ENCODE measurements around the gene SLC35G2.

DNA sequence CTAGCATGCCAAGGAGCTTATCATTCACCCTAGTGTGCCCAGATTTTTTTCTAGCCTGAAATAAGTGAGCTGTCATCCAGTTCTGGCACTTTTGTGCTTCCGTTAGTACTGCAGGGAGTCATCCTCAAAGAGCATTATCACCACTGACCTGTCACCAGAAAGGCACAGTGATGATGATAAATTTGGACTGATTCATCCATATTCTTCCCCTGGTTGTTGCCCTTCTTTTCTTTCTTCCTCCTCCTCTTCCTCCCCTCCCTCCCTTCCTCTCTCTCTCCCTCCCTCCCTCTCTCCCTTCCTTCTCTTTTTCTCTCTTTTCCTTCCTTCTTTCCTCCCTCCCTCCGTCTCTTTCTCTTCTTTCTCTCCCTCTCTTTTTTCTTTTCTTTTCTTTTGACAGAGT lies 21.3 kb downstream of the SLC35G2 start:
- TF ChIP-seq, protein P1, sequence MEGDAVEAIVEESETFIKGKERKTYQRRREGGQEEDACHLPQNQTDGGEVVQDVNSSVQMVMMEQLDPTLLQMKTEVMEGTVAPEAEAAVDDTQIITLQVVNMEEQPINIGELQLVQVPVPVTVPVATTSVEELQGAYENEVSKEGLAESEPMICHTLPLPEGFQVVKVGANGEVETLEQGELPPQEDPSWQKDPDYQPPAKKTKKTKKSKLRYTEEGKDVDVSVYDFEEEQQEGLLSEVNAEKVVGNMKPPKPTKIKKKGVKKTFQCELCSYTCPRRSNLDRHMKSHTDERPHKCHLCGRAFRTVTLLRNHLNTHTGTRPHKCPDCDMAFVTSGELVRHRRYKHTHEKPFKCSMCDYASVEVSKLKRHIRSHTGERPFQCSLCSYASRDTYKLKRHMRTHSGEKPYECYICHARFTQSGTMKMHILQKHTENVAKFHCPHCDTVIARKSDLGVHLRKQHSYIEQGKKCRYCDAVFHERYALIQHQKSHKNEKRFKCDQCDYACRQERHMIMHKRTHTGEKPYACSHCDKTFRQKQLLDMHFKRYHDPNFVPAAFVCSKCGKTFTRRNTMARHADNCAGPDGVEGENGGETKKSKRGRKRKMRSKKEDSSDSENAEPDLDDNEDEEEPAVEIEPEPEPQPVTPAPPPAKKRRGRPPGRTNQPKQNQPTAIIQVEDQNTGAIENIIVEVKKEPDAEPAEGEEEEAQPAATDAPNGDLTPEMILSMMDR (optimal IDR thresholded peaks at IDR 0.05 in 1 of 3, IDR thresholded peaks at IDR 0.05 in 1 of 3, conservative IDR thresholded peaks at IDR 0.05 in 1 of 3; ENCODE audit: extremely low read depth in 1 of 3, insufficient read depth in 2 of 3, low read length in 3 of 3): no peak
- no peak for TF ChIP-seq EZH2 (IDR thresholded peaks at IDR 0.05; ENCODE audit: low read length)
